H1 (cell line): ENCODE data around the gene KCTD10. TPM values are rescaled to one million over a fixed set of nuclear protein-coding genes. Genes with fewer than 3 reads are reported as not detected.

ENCODE experiments used
- CTCF ChIA-PET: fragments of 300-600 bp; sonication (Branson Sonifier 250); formaldehyde crosslinking; loops from one replicate; lab custom pipeline; 2021; ENCODE audit not compliant: partially characterized antibody; lab: Charles Lee
- POLR2A ChIA-PET: fragments of 300-600 bp; sonication (Branson Sonifier 250); formaldehyde crosslinking; loops from one replicate; lab custom pipeline; 2021; ENCODE audit warnings: inconsistent platforms; ENCODE audit not compliant: partially characterized antibody; lab: Charles Lee
- DNase-seq, 2 experiments: peaks; one replicate each; pipeline versions ENCODE4 v3.0.0 to v3.0.0-alpha.2; 2010 to 2022; ENCODE audit warnings: low spot score in 2 of 2, low read depth in 1 of 2, mixed read lengths in 1 of 2
- FAIRE-seq: peaks from 2 replicates; lab custom pipeline; 2011; peaks lifted over from hg19 to GRCh38; lab: Jason Lieb, UNC
- H2AFZ ChIP-seq: 2 replicates; pipeline ENCODE4 v1.8.1; 2012; ENCODE audit warnings: low read length, inconsistent platforms
- H2AK5ac ChIP-seq: 2 replicates; pipeline ENCODE4 v1.6.1; 2013; ENCODE audit warnings: low read depth, low read length
- H2BK120ac ChIP-seq: replicated peaks from 2 replicates; pipeline ENCODE3; 2013; ENCODE audit warnings: low read depth, low read length, inconsistent platforms
- H2BK12ac ChIP-seq: 2 replicates; pipeline ENCODE4 v1.6.1; 2013; ENCODE audit warnings: low read depth, low read length
- H2BK15ac ChIP-seq: 2 replicates; pipeline ENCODE4 v1.6.1; 2013; ENCODE audit warnings: low read length
- H2BK20ac ChIP-seq: 2 replicates; pipeline ENCODE4 v1.6.1; 2013; ENCODE audit warnings: low read length
- H2BK5ac ChIP-seq: 2 replicates; pipeline ENCODE4 v1.6.1; 2013; ENCODE audit warnings: low read depth, low read length
- H3K14ac ChIP-seq: 2 replicates; pipeline ENCODE4 v1.6.1; 2013; ENCODE audit warnings: inconsistent platforms; ENCODE audit not compliant: insufficient read length
- H3K18ac ChIP-seq: 2 replicates; pipeline ENCODE4 v1.6.1; 2013; ENCODE audit warnings: low read length; ENCODE audit errors: extremely low read depth
- H3K23ac ChIP-seq: 2 replicates; pipeline ENCODE4 v1.6.1; 2013; ENCODE audit warnings: inconsistent platforms; ENCODE audit not compliant: insufficient read length
- H3K23me2 ChIP-seq: 2 replicates; pipeline ENCODE4 v1.6.1; 2013; ENCODE audit warnings: low read depth, low read length
- H3K27ac ChIP-seq: 2 replicates; pipeline ENCODE4 v1.6.1; 2011; ENCODE audit warnings: low read depth, low read length, inconsistent platforms
- H3K27me3 ChIP-seq, 4 experiments: replicated peaks in 1 of 4; 1 replicate in 1 of 4; 2 replicates in 3 of 4; pipeline versions ENCODE4 v1.6.1 to v1.8.1; 2011 to 2013; ENCODE audit warnings: low read length in 3 of 4, mild to moderate bottlenecking in 3 of 4, inconsistent platforms in 2 of 4, mixed read lengths in 2 of 4, moderate library complexity in 1 of 4; ENCODE audit not compliant: control insufficient read depth in 3 of 4, insufficient read depth in 3 of 4; ENCODE audit errors: extremely low read depth in 1 of 4
- H3K36me3 ChIP-seq, 4 experiments: 2 replicates each; pipeline versions ENCODE4 v1.6.1 to v1.8.1; 2011 to 2013; ENCODE audit warnings: mild to moderate bottlenecking in 4 of 4, low read length in 3 of 4, moderate library complexity in 2 of 4, control low read depth in 1 of 4, inconsistent platforms in 1 of 4; ENCODE audit not compliant: insufficient read depth in 4 of 4, control insufficient read depth in 2 of 4
- H3K4ac ChIP-seq: replicated peaks from 2 replicates; pipeline ENCODE3; 2013; ENCODE audit warnings: low read length, low read depth, mixed read lengths, inconsistent platforms; ENCODE audit not compliant: insufficient read length
- H3K4me1 ChIP-seq, 4 experiments: replicated peaks in 1 of 4; 1 replicate in 1 of 4; 2 replicates in 3 of 4; pipeline versions ENCODE4 v1.6.1 to v1.8.1; 2011 to 2013; ENCODE audit warnings: low read length in 3 of 4, inconsistent platforms in 2 of 4, mixed read lengths in 1 of 4; ENCODE audit not compliant: insufficient read depth in 4 of 4, control insufficient read depth in 3 of 4
- H3K4me2 ChIP-seq, 2 experiments: 2 replicates each; pipeline versions ENCODE4 v1.6.1 to v1.8.1; 2011 to 2013; ENCODE audit warnings: low read depth in 2 of 2, low read length in 2 of 2, control low read depth in 1 of 2, inconsistent platforms in 1 of 2, mild to moderate bottlenecking in 1 of 2; ENCODE audit not compliant: insufficient read depth in 1 of 2
- H3K4me3 ChIP-seq, 4 experiments: fragments of 200-600, 300-600 bp in 1 of 4; sonication (generic), shearing (Covaris generic), sonication (Bioruptor Twin) in 1 of 4; 2 replicates each; pipeline versions ENCODE4 v1.5.1 to v1.8.1; 2011 to 2016; ENCODE audit warnings: low read length in 4 of 4, low read depth in 3 of 4, control low read depth in 2 of 4, inconsistent platforms in 2 of 4, mild to moderate bottlenecking in 2 of 4, mixed read lengths in 1 of 4, moderate library complexity in 1 of 4; ENCODE audit not compliant: insufficient read depth in 2 of 4; ENCODE audit errors: extremely low read depth in 1 of 4
- H3K56ac ChIP-seq: replicated peaks from 2 replicates; pipeline ENCODE3; 2013; ENCODE audit warnings: low read depth, mild to moderate bottlenecking, mixed read lengths, low read length, inconsistent platforms; ENCODE audit not compliant: insufficient read length
- H3K79me1 ChIP-seq: 2 replicates; pipeline ENCODE4 v1.6.1; 2013; ENCODE audit warnings: low read depth, low read length, control low read depth
- H3K79me2 ChIP-seq, 2 experiments: 2 replicates each; pipeline versions ENCODE4 v1.6.1 to v1.8.1; 2012 to 2013; ENCODE audit warnings: low read length in 2 of 2, mild to moderate bottlenecking in 2 of 2, inconsistent platforms in 1 of 2; ENCODE audit not compliant: insufficient read depth in 2 of 2, control insufficient read depth in 1 of 2
- H3K9ac ChIP-seq, 4 experiments: replicated peaks in 1 of 4; 1 replicate in 1 of 4; 2 replicates in 3 of 4; pipeline versions ENCODE4 v1.6.1 to v1.8.1; 2011 to 2013; ENCODE audit warnings: low read depth in 3 of 4, low read length in 3 of 4, control low read depth in 2 of 4, mild to moderate bottlenecking in 2 of 4, moderate library complexity in 2 of 4, inconsistent platforms in 1 of 4; ENCODE audit errors: extremely low read depth in 1 of 4
- H3K9me3 ChIP-seq, 2 experiments: 2 replicates each; pipeline versions ENCODE4 v1.6.1 to v1.8.1; 2012 to 2013; ENCODE audit warnings: mild to moderate bottlenecking in 2 of 2, moderate library complexity in 2 of 2, control low read depth in 1 of 2, inconsistent platforms in 1 of 2, low read depth in 1 of 2, low read length in 1 of 2, mixed read lengths in 1 of 2; ENCODE audit not compliant: insufficient read depth in 2 of 2
- H4K20me1 ChIP-seq, 2 experiments: replicated peaks in 1 of 2; 2 replicates each; pipeline versions ENCODE3 to v1.8.1; 2011 to 2013; ENCODE audit warnings: inconsistent platforms in 2 of 2, low read length in 2 of 2, mild to moderate bottlenecking in 1 of 2; ENCODE audit not compliant: insufficient read depth in 2 of 2, control insufficient read depth in 1 of 2
- H4K5ac ChIP-seq: 2 replicates; pipeline ENCODE4 v1.6.1; 2013; ENCODE audit warnings: low read length, low read depth, mixed read lengths, inconsistent platforms; ENCODE audit not compliant: insufficient read length
- H4K8ac ChIP-seq: 2 replicates; pipeline ENCODE4 v1.8.0; 2013; ENCODE audit warnings: mild to moderate bottlenecking, moderate library complexity, low read length, inconsistent platforms; ENCODE audit not compliant: insufficient read depth; ENCODE audit errors: extremely low read depth
- H4K91ac ChIP-seq: replicated peaks from 2 replicates; pipeline ENCODE3; 2013; ENCODE audit warnings: low read length, mixed read lengths, inconsistent platforms; ENCODE audit not compliant: insufficient read length
- ASH2L ChIP-seq: fragments of 200-600, 300-600 bp; sonication (generic); IDR thresholded peaks from one replicate; pipeline ENCODE4 v1.7.1; 2017; ENCODE audit warnings: low read length
- ATF2 ChIP-seq: IDR thresholded peaks from 2 replicates; pipeline ENCODE4 v1.6.1; 2012; ENCODE audit warnings: low read length, inconsistent platforms
- HDAC2 ChIP-seq, 2 experiments: fragments of 300-600 bp in 1 of 2; sonication (generic) in 1 of 2; IDR thresholded peaks; 2 replicates each; pipeline ENCODE4 v1.6.1; 2011 to 2012; ENCODE audit warnings: low read depth in 2 of 2, low read length in 2 of 2, mild to moderate bottlenecking in 2 of 2, moderate library complexity in 2 of 2, borderline replicate concordance in 1 of 2, inconsistent platforms in 1 of 2
- WGBS, 2 experiments: shearing (Covaris generic) in 1 of 2; methylation state at CpG; one replicate each; pipeline versions ENCODE4 v1.1.6 to v1.1.7; 2013 to 2015; ENCODE audit warnings: low lambda C conversion rate in 2 of 2, mixed read lengths in 2 of 2, inconsistent platforms in 1 of 2, low coverage in 1 of 2, missing lambda C conversion rate in 1 of 2; ENCODE audit not compliant: insufficient replicate concordance in 2 of 2, insufficient coverage in 1 of 2, insufficient read length in 1 of 2; ENCODE audit errors: extremely low coverage in 1 of 2, missing lambda C conversion rate in 1 of 2; 5-methylcytosine and 5-hydroxymethylcytosine counted together
- polyA plus RNA-seq, 7 experiments: library from polyadenylated mRNA; depleted of rRNA in 3 of 7; stranded (reverse) in 5 of 7; unstranded in 2 of 7; fragments of >200 nt in 5 of 7; fragments of 200-250 nt in 2 of 7; gene quantifications; 1 replicate in 5 of 7; 2 replicates in 1 of 7; 4 replicates in 1 of 7; pipeline versions ENCODE4 v1.2.1 to v1.2.3, GENCODE V29; 2011 to 2013; ENCODE audit warnings: missing spikeins in 2 of 7, mixed read lengths in 2 of 7
- total RNA-seq: library from RNA; stranded (reverse); fragmentation: NEBNext Ultra II Directional; extraction: Animal tissue kit (Norgen Biotek cat#: 25700); gene quantifications from 2 replicates; pipeline ENCODE4 v1.2.1, GENCODE V29; 2021

The KCTD10 gene
- total and polyA plus RNA-seq, 2 of the 8 experiments (the other 6 are each of a cell fraction or from before 2014, with no cell fraction given): 45.3 to 52.4 TPM

GRCh38 chr12:109418848-109419480 is 58.1 kb downstream of the KCTD10 start:
- DNase-seq: no peak
- 91% methylated on average over 4 of the region's 4 CpGs; no CpG with 5 or more reads in 1 of the 2 experiments for WGBS, 2 experiments
- POLR2A ChIA-PET: no interaction called here

More at GRCh38 chr12:109418848-109419480, 58.1 kb downstream of the KCTD10 start:
- Histone ChIP-seq H4K5ac (no peak overlapping the region), H2BK120ac (no peak overlapping the region), H3K79me2 (no peaks in the 10 kb centered on the region), H3K4me2 (no peak overlapping the region), H3K27ac (no peak overlapping the region), H3K23me2 (no peaks in the 10 kb centered on the region), H3K4ac (no peak overlapping the region), H2BK12ac (no peak overlapping the region), H4K8ac (no peak overlapping the region), H3K9me3 (peaks cover 0 to 2% of the 10 kb centered on the region in 2 experiments; a peak in 1 of 4 replicates), H4K91ac (no peak overlapping the region), H3K27me3 (no peaks in the 10 kb centered on the region), H3K56ac (no peak overlapping the region), H2BK5ac (no peak overlapping the region), H2AK5ac (no peak overlapping the region), H3K18ac (no peak overlapping the region), H3K79me1 (no peaks in the 10 kb centered on the region), H3K4me3 (no peak overlapping the region), H3K14ac (no peak overlapping the region), H3K36me3 (no peaks in the 10 kb centered on the region), H4K20me1 (no peaks in the 10 kb centered on the region), H2BK15ac (no peak overlapping the region), H2AFZ (no peak overlapping the region), H3K9ac (no peak overlapping the region), H3K4me1 (no peaks in the 10 kb centered on the region), H2BK20ac (no peak overlapping the region), H3K23ac (no peak overlapping the region)
- CTCF ChIA-PET: interaction anchor here (0.6 to 2.6 kb wide), 3 partner anchors 9 to 430 kb away, joined by 5 to 12 read pairs (median 5); no protein-coding TSS in a partner anchor
- TF ChIP-seq HDAC2 (IDR thresholded peaks at IDR 0.05; ENCODE audit: borderline replicate concordance in 1 of 2, low read depth in 2 of 2, low read length in 2 of 2): no peak
- no peak for TF ChIP-seq ATF2
- TF ChIP-seq ASH2L: no peak
- FAIRE-seq: no peak
